HuH-7 (cell line): Measurements from ENCODE around the gene MET.

ENCODE experiments used
- DNase-seq: peaks from one replicate; pipeline ENCODE4 v3.0.0; 2011; ENCODE audit warnings: low spot score

The MET gene

DNA sequence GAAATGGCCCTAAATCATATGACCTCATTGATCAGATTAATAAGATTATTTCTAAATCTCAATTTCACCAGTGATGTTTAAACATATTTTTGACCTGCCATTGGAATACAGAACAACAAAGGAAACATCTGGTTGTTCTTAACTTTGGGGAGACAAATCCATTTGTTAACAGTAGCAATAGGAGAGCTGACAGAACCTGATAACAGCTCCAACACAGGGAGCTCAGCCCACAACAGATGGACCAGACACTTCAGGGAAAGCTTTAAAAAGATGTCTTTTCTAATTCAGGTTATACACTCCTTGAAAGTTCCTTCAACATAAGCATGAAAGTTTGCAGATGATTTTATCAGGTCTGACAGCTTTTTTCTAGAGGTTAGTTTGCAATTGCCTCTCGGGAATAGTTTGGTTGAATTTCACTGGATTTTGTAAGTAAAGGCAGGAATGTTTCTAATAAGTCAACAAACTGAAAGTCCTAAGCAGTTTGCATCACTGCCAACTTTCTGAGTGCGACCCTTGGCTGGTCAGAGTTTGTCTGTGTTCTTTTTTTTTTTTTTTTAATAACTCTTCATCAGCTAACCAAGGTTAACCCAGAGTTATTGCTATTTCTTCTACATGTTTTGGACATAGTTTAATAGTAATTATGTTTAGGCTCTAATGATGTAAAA lies 6.5 kb upstream of the MET start:
- no peak for DNase-seq

DNA sequence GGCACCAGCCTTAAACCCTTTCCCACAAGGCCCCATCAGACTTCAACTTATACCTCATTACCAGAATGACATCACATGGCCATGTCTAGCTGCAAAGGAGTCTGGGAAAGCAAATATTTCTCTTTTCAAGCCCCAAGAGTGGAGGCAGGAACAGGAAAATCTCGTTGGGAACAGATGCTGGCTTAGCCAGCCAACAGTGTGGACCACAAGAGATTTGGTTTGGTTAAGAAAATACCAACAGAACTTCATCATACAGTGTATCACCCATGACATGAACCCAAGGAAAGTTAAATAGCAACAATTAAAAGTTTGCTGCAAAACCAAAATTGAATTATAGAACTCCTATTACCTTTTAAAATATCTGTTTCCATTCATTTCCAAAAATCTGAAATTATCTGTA lies 2.2 kb upstream of the MET start:
- DNase-seq: no peak

DNA sequence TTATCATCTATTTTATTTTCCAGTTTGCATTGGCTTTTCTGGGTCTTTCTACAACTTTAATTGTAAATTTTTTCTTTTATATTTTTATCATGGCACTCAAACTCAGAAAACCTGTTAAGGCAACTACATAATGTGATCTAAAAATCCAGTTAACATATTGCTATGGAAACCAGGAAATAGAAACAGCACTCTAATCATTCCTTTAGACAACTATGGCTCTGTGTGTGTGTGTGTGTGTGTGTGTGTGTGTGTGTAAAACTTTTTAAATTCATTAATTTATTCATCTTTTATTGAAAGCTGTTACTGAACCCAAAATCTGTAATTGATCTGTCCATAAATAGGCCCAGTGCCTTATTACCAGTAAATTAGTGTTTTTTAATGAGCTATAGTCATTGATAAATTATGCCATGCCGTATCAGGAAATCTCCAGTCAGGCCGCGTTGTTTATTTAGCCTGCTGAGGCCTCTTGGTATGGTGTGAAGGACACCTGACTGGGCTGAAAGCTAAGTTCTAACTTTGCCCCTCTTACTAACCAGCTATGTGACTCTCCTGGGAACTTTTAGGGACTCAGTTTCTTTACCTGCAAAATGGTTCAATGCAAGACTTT lies 1.5 kb upstream of the MET start:
- no peak for DNase-seq

DNA sequence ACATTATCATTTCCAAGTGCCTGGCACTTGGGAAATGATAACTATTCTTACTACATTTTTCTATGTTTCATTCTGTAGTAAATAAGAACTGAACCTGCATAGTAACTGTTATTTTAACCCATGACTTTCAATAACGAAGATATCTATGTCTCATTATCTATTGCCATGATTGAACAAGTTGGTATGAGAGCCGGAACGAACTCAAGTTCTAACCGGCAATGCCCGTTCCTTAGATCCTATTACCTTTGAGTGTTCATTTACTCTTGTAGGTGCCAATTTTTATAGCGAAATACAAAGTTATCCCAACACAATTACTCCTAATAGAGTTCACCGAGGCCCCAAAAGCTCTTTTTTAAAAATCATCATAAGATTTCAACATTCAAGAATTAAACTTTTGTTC lies 885 bp upstream of the MET start:
- DNase-seq: no peak

DNA sequence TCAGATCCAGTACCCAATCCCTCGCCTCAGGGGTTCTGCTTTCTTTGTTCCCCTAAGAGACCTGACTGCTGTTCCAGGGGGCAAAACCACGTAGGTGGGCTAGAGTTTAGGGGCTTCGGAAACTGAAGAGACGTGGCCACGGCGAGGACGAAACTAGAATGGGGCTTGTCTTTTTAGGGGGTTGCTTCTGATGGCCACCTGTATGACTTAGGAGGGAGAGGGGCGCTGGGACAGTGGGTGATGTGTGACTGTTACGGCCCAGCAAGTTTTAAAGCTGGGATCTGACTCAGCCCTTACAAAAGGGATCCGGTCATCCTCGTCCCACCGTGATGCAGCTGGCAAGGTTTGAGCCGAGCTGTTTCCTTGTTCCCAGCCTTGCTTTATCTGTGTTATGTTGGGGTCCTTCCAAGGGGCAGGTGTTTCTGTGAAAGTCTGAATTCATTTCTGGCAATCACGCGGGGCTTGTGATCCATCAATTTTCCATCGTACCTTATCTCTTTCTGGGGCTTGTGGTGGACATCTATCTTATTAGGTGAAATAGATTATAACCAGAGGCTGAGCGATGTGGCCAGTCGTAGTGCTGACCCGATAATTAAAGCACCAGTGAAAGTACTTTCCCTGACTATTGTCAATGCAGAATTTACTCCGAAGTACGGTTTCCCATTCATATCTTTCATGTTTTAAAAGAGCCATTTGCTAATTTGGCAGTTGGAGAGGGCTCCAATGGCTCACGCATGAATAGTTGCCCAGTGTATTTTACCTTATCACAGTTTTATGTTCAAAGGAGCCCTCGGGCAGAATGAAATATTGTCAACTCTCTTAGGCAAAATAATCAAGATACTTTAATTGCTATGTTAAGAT lies 830 bp downstream of the MET start:
- DNase-seq: no peak

DNA sequence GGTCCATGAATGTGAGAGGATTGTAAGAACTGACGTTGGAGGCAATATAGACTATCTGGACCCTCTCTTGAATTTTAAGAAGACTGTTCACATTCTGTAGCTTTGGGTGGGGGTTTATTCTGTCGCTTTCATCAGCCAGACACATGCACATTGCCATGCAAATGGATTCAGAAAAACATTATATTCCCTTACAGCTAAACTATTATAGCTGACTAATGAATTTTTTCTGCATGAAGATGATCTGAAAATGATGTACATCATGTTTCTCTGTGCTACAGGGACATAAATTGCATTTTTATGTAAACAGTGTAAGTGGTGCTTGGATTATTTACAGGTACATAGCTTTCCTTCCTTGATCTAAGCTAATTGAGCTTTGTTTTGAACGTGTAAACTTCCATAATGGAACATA lies 1.5 kb downstream of the MET start:
- no peak for DNase-seq

DNA sequence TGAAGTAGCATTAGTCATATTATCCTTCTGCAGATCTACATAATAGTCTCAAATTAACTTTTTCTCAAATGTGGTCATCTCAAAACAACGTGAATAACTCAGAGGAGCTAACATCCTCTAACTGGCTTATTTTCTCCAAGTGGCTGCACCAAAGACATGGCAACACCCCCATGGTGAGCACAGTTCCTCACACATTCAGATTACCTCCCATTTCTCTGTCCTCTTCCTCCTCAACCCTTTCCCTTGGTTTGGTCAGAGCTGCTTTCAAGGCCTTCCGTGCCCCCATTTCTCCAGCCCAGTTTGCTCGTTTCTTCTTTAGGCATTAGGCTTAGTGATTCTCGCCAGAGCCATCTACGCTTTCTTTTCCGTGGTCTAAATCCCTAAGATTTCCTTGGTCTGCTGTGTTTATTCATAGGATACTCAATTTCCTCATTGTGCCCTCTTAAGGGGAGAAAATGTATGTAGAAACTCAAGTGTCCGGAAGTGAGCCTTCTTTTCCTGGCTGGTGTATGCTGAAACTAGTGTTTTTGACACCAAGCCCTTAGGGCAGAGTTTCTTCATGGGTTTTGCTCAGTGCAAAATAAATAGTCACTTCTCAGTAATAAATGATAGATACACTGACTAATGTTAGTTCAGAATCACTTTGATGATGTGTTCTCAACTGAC lies 2.6 kb downstream of the MET start:
- DNase-seq: no peak

DNA sequence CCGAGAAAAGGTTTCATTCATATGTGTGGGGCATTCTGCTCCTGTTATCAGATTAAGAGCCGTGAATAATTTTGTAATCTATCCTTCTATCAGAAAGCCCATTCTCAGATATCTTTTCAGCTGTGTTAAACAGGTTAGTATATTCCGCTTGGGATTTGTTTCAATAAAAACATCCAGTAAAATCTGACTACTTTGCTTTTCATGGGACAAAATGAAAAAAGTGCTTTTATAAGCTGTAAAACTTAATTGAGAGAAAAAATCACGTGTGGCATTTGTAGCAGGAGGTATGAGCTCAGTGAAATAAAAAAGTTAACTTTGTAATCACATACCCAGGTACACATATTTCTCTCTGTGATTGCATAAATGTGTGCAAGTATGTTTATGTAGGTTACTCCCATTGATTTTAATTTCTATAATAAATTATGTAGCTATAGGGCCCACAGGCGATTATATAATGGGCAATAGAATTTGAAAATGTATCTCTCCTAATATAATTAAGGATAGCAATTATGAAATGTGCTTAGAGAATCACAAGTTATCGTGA lies 3.9 kb downstream of the MET start:
- no peak for DNase-seq

DNA sequence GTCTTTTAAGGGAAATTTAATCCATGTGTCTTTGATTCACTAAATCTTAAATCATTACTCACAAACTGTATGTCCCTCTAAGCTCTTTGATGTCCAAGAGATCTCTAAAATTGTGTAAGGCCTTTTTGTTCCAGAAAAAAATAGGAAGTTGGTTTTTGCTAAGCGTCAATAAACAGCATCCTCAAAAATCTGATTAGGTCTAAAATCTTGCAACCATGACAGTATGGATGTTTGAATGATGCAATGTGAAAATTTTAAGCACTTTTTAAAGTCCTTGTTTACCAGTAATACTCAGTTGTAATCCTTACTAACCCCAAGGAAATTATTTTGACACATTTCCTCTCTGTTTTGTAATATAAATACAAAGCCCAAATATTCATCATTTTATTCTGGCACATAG lies 6.8 kb downstream of the MET start:
- no peak for DNase-seq

DNA sequence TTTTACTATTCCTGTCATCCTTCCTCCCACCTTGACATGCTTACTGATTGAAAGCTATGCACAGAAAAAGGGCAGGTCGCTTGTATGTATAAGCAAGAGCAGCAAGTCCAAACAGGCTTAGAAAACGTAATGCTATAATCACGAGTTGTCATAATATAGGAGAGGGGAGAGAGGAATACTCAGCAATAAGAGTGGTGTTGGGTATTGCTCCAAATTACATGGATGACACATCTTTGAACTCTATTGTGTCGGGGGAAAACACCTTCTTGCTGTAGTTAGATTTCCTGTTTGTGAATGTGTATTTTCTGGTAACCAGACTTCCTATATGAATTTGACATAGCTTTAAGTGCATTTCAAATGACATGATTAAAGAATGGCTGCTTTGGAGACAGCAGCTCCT lies 7.5 kb downstream of the MET start:
- DNase-seq: no peak

DNA sequence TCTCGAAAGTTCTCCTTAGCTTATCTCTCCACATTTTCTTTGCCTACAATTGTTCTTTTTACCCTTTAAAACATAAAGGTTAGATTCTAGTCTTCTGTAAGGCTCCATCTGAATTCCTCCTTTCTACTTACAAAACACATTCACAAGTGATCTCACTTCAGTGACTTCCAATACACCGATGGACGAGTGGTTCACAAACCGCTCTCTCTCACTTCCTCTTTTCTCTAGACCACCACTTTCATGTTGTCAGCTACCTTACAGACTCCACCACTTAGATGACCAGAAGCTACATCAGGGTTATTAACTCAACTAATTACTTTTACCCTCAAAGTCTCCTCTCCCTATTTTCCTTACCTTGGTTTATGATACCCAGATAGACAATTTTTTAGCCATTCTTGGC lies 11.8 kb downstream of the MET start:
- DNase-seq: no peak

DNA sequence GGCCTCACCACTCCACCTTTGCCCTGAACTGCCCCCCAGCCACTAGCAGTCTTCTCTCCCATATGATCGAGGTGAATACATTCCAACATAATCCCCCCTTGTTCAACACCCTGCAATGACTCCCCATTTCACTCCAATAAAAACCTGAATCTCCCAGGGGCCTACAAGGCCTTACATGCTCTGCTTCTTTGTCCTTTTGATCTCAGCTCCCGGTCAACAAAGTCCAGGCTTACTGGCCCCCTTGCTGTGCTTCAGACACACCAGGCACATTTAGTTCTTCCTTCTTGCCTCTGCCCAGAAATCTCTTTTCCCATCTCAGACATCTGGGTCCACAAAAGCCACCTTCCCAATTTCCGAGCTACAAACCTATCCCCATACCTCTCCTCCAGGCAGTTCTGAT lies 14.0 kb downstream of the MET start:
- no peak for DNase-seq

DNA sequence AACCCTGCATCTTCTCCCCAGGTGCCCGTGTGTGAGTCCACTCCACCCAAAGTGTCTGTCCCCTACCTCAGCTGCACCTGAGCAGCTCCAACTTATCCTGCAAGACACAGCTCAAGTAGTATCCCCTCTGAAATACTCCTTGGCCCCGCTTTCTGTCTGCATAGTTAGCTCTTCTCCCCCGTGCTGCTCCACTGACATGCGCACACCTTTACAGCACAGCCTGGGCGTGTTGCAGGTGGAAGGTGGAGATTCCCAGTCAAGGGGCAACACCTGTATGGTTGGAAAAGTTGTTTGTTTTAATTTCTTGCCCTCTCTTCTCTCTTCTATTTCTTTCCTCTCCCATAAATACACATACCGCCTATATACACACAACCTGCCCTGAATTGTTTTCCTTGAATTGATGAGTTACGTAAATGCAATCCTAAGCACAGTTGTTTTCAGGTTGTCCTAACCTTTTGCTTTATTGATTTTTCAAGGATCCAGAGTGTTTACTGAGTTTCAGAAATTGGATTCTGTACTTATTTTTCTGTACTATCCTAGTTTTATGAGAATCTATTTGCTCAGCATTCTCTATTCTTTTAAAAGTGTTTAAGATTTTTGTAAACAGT lies 14.9 kb downstream of the MET start:
- DNase-seq: no peak

DNA sequence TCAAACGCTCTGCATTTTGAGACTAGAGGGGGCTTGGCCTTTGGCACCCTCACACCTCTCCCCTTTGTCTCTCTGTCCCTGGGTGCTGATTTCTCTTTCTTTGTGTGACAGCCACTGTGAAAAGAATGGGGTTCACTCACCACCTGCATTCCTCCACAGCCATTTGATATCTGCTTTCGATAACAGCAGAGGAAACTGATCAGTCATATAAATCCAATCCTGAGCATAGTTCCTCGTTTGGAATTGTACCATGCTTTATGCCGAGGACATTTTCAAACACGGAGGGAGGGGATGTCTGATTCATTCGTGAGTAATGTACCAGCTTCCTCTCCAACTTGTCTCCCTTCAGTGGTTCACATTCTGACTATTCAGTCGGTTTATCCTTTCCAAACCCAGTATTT lies 15.8 kb downstream of the MET start:
- no peak for DNase-seq

DNA sequence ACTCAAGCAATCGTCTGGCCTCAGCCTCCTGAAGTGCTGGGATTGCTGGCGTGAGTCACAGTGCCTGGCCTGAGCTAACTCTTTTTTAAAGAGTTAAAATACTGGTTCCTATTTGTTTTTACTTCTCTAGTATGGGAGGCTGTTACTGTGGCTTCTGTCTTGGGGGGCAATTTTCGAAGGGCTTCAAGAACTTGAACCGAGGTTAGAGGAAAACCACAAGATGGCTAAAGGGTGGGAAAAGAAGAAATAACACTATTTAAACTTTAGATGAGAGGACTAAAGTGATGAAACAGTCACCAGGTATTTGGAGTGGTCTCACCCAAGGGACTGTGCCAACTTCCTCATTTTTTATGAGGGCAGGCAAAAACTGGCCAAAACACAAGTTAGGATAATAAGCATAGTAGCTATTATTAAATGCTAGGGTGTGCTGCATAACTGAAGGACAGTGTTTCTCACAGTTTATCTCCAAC lies 17.8 kb downstream of the MET start:
- no peak for DNase-seq

DNA sequence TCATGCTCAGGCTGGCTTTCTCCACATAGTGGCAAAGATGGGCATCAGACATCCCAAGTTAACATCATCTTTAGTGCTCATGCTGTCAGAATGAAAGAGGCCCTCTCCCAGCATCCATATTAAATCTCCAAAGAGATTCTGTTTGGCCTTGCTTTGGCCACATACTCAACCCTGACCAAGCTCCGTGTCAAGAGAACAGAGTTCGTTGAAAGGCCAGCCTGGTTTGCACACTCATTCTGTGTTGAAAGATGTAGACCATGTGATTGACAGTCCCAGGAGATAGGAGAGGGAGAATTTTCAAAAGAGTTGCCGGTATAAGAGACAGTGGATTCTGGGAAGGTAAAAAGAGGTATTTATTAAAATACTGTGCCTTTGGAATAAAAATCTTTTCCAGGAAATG lies 19.7 kb downstream of the MET start:
- DNase-seq: no peak

DNA sequence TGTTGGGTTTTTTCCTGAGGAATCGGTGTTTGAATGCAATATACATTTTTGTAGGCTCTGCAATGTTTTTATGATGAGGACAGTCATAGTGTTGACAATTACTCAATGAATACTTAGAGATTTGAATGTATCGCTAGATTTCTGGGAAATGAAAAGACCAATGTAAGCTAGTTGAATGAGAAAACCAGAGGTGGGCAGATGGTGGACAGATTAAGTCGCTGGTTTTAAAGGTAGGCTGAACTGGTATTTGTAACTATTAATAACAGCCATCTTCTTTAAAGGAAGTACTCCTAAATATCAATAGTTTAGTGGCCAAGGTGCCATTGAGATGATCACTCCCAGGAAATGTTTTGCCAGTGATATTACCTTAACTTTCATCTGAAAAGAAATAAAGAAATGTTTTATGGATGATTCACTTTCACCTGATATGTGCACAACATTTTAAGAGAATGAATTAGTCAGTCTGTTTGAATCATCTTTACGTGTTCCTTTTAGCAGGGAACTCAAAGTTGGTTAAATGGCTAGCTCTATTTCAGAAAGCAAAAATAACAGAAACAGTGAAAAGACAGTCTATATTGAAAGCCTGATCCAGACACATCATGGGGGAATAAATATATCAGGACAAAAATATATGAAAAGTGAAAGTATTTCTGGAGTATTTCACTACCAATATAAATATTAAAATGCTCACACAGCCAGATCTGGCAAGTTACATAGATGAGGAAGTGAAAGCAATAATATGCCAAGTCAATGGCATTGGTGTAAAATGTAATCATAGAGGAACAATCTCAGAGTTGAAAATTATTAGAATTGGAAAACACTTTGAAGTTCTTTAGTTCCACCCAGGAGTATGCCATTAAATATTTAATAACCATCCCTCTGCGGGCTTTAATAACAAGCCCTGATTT lies 20.7 kb downstream of the MET start:
- no peak for DNase-seq

DNA sequence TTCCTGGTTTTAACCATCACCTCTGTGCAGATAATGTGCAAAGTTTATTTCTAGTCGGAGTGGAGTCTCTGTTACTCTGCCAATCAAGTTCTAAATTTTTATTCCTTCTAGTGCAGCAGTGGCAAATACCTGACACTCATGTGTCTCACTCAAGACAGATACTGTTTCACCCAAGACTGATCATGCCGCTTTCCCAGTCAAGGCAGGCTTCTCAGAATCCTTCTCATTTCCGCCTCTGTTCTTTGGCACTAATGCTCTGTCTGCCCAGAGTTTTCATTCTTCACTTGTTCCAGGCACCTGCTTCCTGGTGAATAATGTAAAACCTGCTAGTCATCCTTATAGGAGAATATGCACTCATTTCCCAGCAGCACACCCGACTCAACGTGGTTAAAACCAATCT lies 24.7 kb downstream of the MET start:
- no peak for DNase-seq

DNA sequence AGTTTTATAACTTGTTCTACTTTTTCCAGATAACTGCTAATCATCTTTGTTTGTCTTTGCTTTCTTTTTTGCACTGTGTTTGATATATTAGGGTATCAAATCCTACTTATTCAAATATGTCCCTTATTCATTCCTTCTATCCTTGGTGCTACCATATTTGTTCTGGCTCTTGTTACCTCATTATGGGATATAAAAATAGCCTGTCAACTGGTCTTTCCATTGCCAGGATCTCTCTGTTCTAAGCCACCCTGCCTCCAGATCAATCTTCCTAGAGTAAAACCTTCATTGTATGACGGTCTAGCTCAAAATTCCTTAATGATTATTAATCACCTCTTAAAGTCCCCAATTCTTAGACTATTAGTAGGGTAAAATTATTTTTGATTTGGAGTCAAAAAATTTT lies 25.2 kb downstream of the MET start:
- DNase-seq: no peak

DNA sequence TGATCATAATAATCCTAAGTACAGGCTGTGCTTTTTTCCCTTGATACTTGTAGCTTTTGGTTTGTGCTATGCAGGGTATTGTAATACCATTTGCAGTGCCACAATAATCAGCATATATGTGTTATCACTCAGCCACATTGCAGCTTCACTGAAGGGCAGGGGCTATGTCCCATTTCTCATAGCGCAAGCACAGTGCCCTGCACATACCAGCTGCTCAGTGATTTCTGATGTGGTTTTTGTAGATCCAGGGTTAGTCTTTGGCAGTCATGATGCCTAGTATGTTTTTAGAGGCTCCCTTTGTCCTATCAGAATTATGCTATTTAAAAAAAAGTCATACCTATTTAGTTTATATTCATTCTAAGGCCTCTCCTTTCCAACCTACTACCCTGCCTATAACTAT lies 25.8 kb downstream of the MET start:
- DNase-seq: no peak

DNA sequence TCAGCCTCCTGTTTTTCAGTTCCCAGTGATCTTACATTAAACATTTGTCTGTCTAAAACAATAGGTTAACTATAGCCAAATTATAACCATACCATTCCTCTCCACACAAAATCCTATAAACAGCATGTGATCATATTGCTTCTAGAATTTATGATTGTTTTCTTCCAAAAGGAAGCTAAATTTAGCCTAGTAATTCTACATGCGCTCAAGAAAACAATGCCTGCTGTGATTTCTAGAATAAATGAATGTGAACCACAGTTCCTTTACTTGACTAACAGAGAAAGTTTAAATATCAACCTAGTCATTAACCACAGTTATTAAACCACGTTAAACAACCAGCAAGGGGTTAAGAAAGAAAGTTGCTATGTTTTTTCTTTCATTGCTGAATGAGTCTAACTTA lies 26.4 kb downstream of the MET start:
- no peak for DNase-seq
